NCI-H1105 treated with DMSO at 0.1 percent for 48 hours (cell line): ENCODE measurements around the gene ARL5A.

ENCODE experiments used
- DNase-seq: peaks from one replicate; lab custom pipeline; 2025; lab: John Stamatoyannopoulos, UW

The ARL5A gene

DNA sequence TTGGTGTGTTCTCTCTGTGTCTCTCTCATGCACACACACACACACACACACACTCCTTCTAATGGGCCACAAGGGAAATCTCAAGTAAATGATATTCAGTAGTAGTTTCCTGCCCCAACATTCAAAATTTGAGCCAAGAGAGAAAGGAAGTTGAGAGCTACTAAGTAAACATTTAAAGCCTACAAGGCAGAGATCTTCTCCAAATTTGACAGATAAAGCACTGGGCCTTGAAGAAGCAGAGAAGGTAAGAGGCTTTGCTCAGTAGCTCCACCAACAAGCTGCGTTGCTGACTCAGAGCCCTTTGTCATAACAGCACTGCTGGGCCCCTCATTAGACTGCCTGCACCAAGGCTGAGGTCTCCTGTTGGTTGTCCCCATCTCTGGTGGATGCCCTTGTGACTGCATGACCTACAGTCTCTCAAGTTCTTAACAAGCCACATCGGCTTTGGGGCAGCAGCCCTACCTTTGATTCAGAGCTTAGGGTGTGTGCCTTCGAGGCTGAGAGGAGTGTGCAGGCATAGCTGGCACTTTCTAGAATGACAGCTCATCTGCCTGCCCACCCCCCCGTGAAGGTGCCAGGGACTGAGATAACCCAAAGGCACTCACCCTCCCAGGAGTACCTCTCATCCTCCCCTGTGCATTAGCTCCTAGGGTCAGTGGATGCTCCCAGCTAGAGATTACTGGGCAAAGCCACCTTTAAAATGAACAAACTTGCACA lies 61.6 kb downstream of the ARL5A start:
- DNase-seq: no peak

GRCh38 chr2:151765760-151766410 lies 62.3 kb downstream of the ARL5A start:
- DNase-seq: no peak

- no peak for DNase-seq
Observed at GRCh38 chr2:151762694-151763093, 65.5 kb downstream of the ARL5A start.

- no peak for DNase-seq
Observed at GRCh38 chr2:151761687-151762086, 66.5 kb downstream of the ARL5A start.

DNA sequence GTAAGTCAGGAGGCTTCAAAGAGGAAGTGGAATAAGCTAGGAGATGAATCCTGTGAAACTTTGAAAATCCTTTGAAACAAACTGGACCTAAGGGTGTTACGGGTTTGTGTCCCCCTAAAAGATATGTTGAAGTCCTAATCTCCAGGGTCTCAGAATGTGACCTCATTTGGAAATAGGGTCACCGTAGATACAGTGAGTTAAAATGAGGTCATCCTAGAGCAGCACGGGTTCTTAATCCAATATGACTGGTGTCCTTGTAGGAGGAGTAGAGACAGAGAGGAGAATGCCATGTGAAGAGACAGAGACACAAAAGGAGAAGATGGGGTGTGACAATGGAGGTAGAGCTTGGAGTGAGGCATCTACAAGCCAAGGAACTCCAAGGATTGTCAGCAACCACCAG lies 67.0 kb downstream of the ARL5A start:
- no peak for DNase-seq

- no peak for DNase-seq
Observed at GRCh38 chr2:151760139-151760650, 68.0 kb downstream of the ARL5A start.

- DNase-seq: no peak
Observed at GRCh38 chr2:151758744-151759143, 69.5 kb downstream of the ARL5A start.

GRCh38 chr2:151757861-151758260 lies 70.4 kb downstream of the ARL5A start:
- peak; percentile 40 for DNase-seq

DNA sequence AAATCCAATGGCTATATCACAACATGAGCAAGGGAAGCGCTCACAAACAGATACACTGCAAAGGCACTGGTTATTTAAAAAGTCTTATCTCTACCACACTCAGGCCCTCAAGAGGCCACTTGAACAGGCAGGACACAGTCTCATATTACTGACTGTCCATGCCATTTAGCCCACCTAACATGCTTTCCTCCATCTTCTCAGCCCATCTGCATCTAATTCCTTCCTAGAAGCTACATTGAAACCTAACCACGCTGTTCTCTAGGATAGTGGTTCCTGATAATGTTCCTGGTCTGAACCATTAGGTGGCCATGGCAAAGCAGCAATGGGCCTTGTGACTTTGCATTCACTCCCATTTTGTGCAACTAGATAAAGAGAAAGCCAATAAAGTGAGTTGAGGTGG lies 71.4 kb downstream of the ARL5A start:
- no peak for DNase-seq

- no peak for DNase-seq
Observed at GRCh38 chr2:151754253-151754897, 73.8 kb downstream of the ARL5A start.

- no peak for DNase-seq
Observed at GRCh38 chr2:151753540-151753939, 74.7 kb downstream of the ARL5A start.
